ENCODE results near the gene PCYT1A. TPM values are rescaled to one million over a fixed set of nuclear protein-coding genes. Genes with fewer than 3 reads are reported as not detected.

The PCYT1A gene
- total and polyA plus RNA-seq, 8 donors, result 11.8 to 127 (median 38.3) TPM

GRCh38 chr3:196197524-196197923, 90.0 kb downstream of the PCYT1A start:
- no peak for TF ChIP-seq EP300 (IDR thresholded peaks at IDR 0.05)
- TF ChIP-seq POLR2A (IDR thresholded peaks at IDR 0.05), result no peak
- no peak for TF ChIP-seq POLR2AphosphoS5 (IDR thresholded peaks at IDR 0.05)
- no peak for TF ChIP-seq CTCF (IDR thresholded peaks at IDR 0.05)
- intact Hi-C loops (cut with DNase I; ENCODE audit: low total_unique reads), result loop anchor here (5.0 kb wide), 1 partner anchor 120 kb away; no protein-coding TSS in a partner anchor
- Histone ChIP-seq H3K27ac (no peak overlapping the region), H3K27me3 (peaks cover 0 to 4% (median 0%) of the 10 kb centered on the region in 3 donors), H3K9me3 (no peaks in the 10 kb centered on the region), H3K36me3 (no peaks in the 10 kb centered on the region), H3K4me1 (peaks cover 20 to 47% (median 23%) of the 10 kb centered on the region in 4 donors), H3K4me3 (no peak overlapping the region)
- DNase-seq, result no peak
- 78 to 93% (median 86%) methylated on average over 9 to 17 of the region's 17 CpGs for WGBS, 5 donors

DNA sequence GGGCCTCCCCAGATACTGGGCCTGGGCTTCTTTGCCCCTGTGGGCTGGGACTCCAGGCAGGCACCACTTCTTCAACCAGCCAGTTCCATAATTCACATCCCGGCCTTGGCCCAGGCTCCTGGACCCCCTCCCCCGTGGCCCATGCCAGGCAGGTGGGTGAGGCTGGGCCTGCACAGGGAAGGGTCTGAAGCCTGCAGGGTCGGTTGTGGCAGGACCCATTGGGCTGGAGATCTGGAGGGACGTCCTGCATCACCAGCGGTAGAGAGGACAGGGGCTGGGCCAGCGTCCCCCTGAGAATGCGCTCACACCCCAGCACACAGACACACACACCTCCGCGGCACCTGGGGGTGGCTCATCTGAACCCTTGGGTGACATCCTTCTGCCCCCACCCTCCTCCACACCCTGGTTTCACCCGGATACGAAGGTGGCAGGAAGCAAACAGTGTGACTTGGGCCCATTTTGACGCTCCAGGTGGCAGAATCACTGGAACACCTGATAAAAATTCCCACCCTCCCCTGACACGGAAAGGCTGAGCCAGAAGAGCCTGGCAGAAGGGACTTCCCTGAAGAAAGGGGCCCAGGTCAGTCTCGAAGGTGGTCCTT, 91.8 kb downstream of the PCYT1A start:
- 64 to 80% (median 75%) methylated on average over 3 to 14 of the region's 14 CpGs for WGBS, 5 donors
- no peak for TF ChIP-seq CTCF (IDR thresholded peaks at IDR 0.05)
- TF ChIP-seq POLR2AphosphoS5 (IDR thresholded peaks at IDR 0.05), result no peak
- TF ChIP-seq EP300 (IDR thresholded peaks at IDR 0.05), result no peak
- TF ChIP-seq POLR2A (IDR thresholded peaks at IDR 0.05), result no peak
- no peak for DNase-seq

DNA sequence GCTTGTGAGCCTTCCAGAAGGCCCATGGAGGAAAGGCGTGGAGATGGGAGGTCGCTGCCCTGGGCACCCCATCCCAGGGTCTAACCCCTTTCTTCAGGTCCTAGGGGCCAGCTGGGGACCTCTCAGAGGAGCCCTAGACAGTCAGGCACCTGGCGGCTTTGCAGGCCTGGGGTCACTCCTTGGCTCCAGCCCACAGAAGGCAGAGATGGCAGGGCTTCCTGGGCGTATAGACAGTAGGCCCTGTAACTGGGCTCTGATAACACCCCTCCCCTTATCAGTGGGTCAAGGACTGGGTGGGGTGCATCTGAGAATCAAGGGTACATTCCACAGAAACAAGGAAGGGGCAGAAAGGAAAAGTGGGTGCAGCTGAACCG, 93.0 kb downstream of the PCYT1A start:
- DNase-seq, result no peak

More for the DNA sequence above, 91.8 kb downstream of the PCYT1A start:
- no peak overlapping the region for H3K4me3 ChIP-seq
- no peak overlapping the region for H3K27ac ChIP-seq
- H3K36me3 ChIP-seq, result no peaks in the 10 kb centered on the region
- H3K27me3 ChIP-seq, result no peaks in the 10 kb centered on the region
- intact Hi-C loops (cut with DNase I; ENCODE audit: low total_unique reads), result loop anchor here (5.0 kb wide), 1 partner anchor 118 kb away; no protein-coding TSS in a partner anchor
- H3K4me1 ChIP-seq, result peaks cover 27 to 52% (median 32%) of the 10 kb centered on the region in 4 donors
- no peaks in the 10 kb centered on the region for H3K9me3 ChIP-seq

More for the DNA sequence above, 93.0 kb downstream of the PCYT1A start:
- no peaks in the 10 kb centered on the region for H3K36me3 ChIP-seq
- intact Hi-C loops (cut with DNase I; ENCODE audit: low total_unique reads), result no loop called here
- H3K9me3 ChIP-seq, result no peaks in the 10 kb centered on the region
- TF ChIP-seq EP300 (IDR thresholded peaks at IDR 0.05) (no peak), CTCF (IDR thresholded peaks at IDR 0.05) (no peak), POLR2A (IDR thresholded peaks at IDR 0.05) (no peak)
- peaks cover 27 to 52% (median 32%) of the 10 kb centered on the region in 4 donors for H3K4me1 ChIP-seq
- 74 to 82% (median 81%) methylated on average over 5 of the region's 5 CpGs for WGBS, 5 donors
- H3K27me3 ChIP-seq, result no peaks in the 10 kb centered on the region
- no peak overlapping the region for H3K4me3 ChIP-seq
- H3K27ac ChIP-seq, result peak overlapping the region in 3 of 5 donors; percentile 65 to 86 (median 77)
